Astrocyte (in vitro differentiated cells and primary cell): ENCODE results near the gene TMPRSS7. TPM values are rescaled to one million over a fixed set of nuclear protein-coding genes. Genes with fewer than 3 reads are reported as not detected.

Experiments
- DNase-seq: peaks from one replicate; pipeline ENCODE4 v3.0.0-alpha.2; 2010; ENCODE audit warnings: low read depth
- FAIRE-seq: peaks from 2 replicates; lab custom pipeline; 2011; peaks lifted over from hg19 to GRCh38; lab: Jason Lieb, UNC
- H2AFZ ChIP-seq: 2 replicates; pipeline ENCODE4 v1.6.0; 2012; ENCODE audit warnings: low read depth, low read length, inconsistent platforms
- H3K27ac ChIP-seq: 2 replicates; pipeline ENCODE4 v1.5.1; 2011; ENCODE audit warnings: low read depth, low read length, inconsistent platforms
- H3K27me3 ChIP-seq: 2 replicates; pipeline ENCODE4 v1.6.0; 2011; ENCODE audit warnings: low read length, inconsistent platforms; ENCODE audit not compliant: insufficient read depth
- H3K36me3 ChIP-seq: 2 replicates; pipeline ENCODE4 v1.5.1; 2011; ENCODE audit warnings: low read length, inconsistent platforms; ENCODE audit not compliant: insufficient read depth
- H3K4me1 ChIP-seq: 2 replicates; pipeline ENCODE4 v1.5.1; 2011; ENCODE audit warnings: low read length, inconsistent platforms; ENCODE audit not compliant: insufficient read depth
- H3K4me2 ChIP-seq: 2 replicates; pipeline ENCODE4 v1.6.0; 2012; ENCODE audit warnings: low read length, inconsistent platforms
- H3K4me3 ChIP-seq: 2 replicates; pipeline ENCODE4 v1.5.1; 2011; ENCODE audit warnings: low read depth, mild to moderate bottlenecking, low read length, inconsistent platforms; ENCODE audit not compliant: insufficient read depth
- H3K79me2 ChIP-seq: 2 replicates; pipeline ENCODE4 v1.6.0; 2012; ENCODE audit warnings: mild to moderate bottlenecking, low read length, inconsistent platforms; ENCODE audit not compliant: insufficient read depth
- H3K9ac ChIP-seq: 2 replicates; pipeline ENCODE4 v1.6.0; 2012; ENCODE audit warnings: mild to moderate bottlenecking, low read length, inconsistent platforms
- H3K9me3 ChIP-seq: 2 replicates; pipeline ENCODE4 v1.5.1; 2012; ENCODE audit warnings: low read depth, mild to moderate bottlenecking, low read length, inconsistent platforms; ENCODE audit not compliant: insufficient read depth
- H4K20me1 ChIP-seq: 2 replicates; pipeline ENCODE4 v1.6.0; 2012; ENCODE audit warnings: low read length, inconsistent platforms; ENCODE audit not compliant: insufficient read depth
- H3K27ac Mint-ChIP-seq: one replicate; pipeline ENCODE4 v1.8.0; 2021; ENCODE audit warnings: mild to moderate bottlenecking, mixed read lengths; ENCODE audit not compliant: unreplicated experiment
- H3K27me3 Mint-ChIP-seq: one replicate; pipeline ENCODE4 v1.8.0; 2021; ENCODE audit warnings: low read depth, mixed read lengths; ENCODE audit not compliant: unreplicated experiment
- H3K36me3 Mint-ChIP-seq: one replicate; pipeline ENCODE4 v1.8.0; 2021; ENCODE audit warnings: low read depth, mixed read lengths; ENCODE audit not compliant: unreplicated experiment
- H3K4me1 Mint-ChIP-seq: one replicate; pipeline ENCODE4 v1.8.0; 2021; ENCODE audit warnings: low read depth, mixed read lengths; ENCODE audit not compliant: unreplicated experiment
- H3K4me3 Mint-ChIP-seq: one replicate; pipeline ENCODE4 v1.8.0; 2021; ENCODE audit warnings: mild to moderate bottlenecking, moderate library complexity, mixed read lengths; ENCODE audit not compliant: unreplicated experiment
- H3K9me3 Mint-ChIP-seq: one replicate; pipeline ENCODE4 v1.8.0; 2021; ENCODE audit warnings: mild to moderate bottlenecking, mixed read lengths; ENCODE audit not compliant: unreplicated experiment
- EZH2 ChIP-seq: IDR thresholded peaks from 2 replicates; pipeline ENCODE4 v1.6.1; 2012; ENCODE audit warnings: mild to moderate bottlenecking, low read length, inconsistent platforms; ENCODE audit not compliant: insufficient read depth
- total RNA-seq: library from RNA; stranded (reverse); gene quantifications from 2 replicates; pipeline ENCODE4 v1.2.1, GENCODE V29; 2021
- TF ChIP-seq, protein P1 (sequence below): IDR thresholded peaks from 2 replicates; pipeline ENCODE4 v1.5.1; 2011; ENCODE audit warnings: low read depth, mild to moderate bottlenecking, inconsistent platforms, low read length, moderate library complexity; ENCODE audit not compliant: insufficient read depth

TMPRSS7 gene
- total RNA-seq, 1 donor from 2014 or later: not detected

- Mint-ChIP-seq H3K36me3 (no peaks in the 10 kb centered on the region), H3K9me3 (no peaks in the 10 kb centered on the region), H3K4me1 (peaks cover 40% of the 10 kb centered on the region), H3K27ac (peak within 1 kb of the TSS; percentile 64), H3K27me3 (no peaks in the 10 kb centered on the region), H3K4me3 (peak within 1 kb of the TSS; percentile 88)
- H3K4me3 ChIP-seq: peak within 1 kb of the TSS; percentile 88
- peak within 1 kb of the TSS; percentile 99 for H3K4me2 ChIP-seq
- H3K36me3 ChIP-seq: peaks cover 4% of the 10 kb centered on the region
- peak within 1 kb of the TSS; percentile 52 for H3K27ac ChIP-seq
- TF ChIP-seq, protein P1, sequence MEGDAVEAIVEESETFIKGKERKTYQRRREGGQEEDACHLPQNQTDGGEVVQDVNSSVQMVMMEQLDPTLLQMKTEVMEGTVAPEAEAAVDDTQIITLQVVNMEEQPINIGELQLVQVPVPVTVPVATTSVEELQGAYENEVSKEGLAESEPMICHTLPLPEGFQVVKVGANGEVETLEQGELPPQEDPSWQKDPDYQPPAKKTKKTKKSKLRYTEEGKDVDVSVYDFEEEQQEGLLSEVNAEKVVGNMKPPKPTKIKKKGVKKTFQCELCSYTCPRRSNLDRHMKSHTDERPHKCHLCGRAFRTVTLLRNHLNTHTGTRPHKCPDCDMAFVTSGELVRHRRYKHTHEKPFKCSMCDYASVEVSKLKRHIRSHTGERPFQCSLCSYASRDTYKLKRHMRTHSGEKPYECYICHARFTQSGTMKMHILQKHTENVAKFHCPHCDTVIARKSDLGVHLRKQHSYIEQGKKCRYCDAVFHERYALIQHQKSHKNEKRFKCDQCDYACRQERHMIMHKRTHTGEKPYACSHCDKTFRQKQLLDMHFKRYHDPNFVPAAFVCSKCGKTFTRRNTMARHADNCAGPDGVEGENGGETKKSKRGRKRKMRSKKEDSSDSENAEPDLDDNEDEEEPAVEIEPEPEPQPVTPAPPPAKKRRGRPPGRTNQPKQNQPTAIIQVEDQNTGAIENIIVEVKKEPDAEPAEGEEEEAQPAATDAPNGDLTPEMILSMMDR: no peak
- no peak for TF ChIP-seq EZH2
- H4K20me1 ChIP-seq: no peaks in the 10 kb centered on the region
- no peaks in the 10 kb centered on the region for H3K27me3 ChIP-seq
- peaks cover 32% of the 10 kb centered on the region for H3K79me2 ChIP-seq
- no peaks in the 10 kb centered on the region for H3K9me3 ChIP-seq
- H3K4me1 ChIP-seq: peaks cover 36% of the 10 kb centered on the region
- H3K9ac ChIP-seq: peak within 1 kb of the TSS; percentile 82
- peak; percentile 39 for DNase-seq
- FAIRE-seq: no peak
- peak within 1 kb of the TSS; percentile 97 for H2AFZ ChIP-seq
Observed at GRCh38 chr3:111998636-111999483, 35.7 kb upstream of the TMPRSS7 start, which contains the start of gene TAGLN3. TAGLN3 (plus strand) TSS chr3:111998922; CDS start chr3:111999423, 501 bp downstream.

DNA sequence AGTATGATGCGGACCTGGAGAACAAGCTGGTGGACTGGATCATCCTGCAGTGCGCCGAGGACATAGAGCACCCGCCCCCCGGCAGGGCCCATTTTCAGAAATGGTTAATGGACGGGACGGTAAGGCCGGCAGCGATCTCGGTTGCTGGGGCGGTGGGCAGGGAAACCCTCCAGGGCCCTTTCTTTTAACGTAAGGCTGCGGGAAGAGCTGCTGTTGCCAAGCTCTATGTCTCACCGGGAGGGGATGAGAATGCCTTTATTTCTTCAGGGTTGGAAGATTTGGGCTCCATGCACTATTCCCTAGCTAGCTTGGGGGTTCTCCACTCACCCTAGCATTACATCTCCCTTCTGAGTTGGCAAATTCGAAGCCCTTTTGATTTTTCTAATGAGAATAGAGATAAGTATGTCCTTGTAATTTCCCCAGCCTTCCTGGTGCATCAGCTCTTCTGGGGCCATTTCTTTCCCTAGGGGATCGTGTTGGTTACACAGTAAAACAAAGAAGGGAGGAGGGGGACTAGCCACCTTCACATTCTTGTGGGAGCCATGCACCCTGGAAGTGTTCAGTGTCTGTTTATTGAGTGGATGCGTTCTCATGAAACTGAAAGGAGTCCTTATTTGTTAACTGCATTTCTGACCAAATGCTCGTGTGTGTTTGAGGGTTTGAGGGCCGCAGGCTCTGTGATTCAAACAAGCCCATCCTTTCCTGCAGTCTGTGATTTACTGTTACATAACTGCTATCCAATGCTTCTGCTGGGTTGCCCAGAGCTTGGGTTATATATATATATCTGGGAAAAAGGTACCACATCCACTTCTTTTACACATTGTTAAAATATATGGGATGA, 34.8 kb upstream of the TMPRSS7 start:
- peak overlapping the region; percentile 97 for H2AFZ ChIP-seq
- no peak for FAIRE-seq

More for the DNA sequence above, 34.8 kb upstream of the TMPRSS7 start:
- Histone ChIP-seq H3K79me2 (peaks cover 32% of the 10 kb centered on the region), H3K4me3 (peak overlapping the region; percentile 88), H3K9me3 (no peaks in the 10 kb centered on the region), H4K20me1 (no peaks in the 10 kb centered on the region), H3K27me3 (no peaks in the 10 kb centered on the region), H3K4me2 (peak overlapping the region; percentile 99), H3K4me1 (peaks cover 39% of the 10 kb centered on the region), H3K36me3 (peaks cover 4% of the 10 kb centered on the region), H3K27ac (peak overlapping the region; percentile 52), H3K9ac (peak overlapping the region; percentile 82)
- Mint-ChIP-seq H3K27ac (peak overlapping the region; percentile 34), H3K27me3 (no peaks in the 10 kb centered on the region), H3K4me3 (peak overlapping the region; percentile 88), H3K9me3 (no peaks in the 10 kb centered on the region), H3K36me3 (no peaks in the 10 kb centered on the region), H3K4me1 (peaks cover 47% of the 10 kb centered on the region)
- TF ChIP-seq EZH2: no peak
- TF ChIP-seq, protein P1: no peak
- peak; percentile 27 for DNase-seq
